Muscle layer of colon (tissue), 2 donors: ENCODE results near the gene HSD17B12.
"Not testable (repeated sequence)": the region's sequence is repeated elsewhere in the genome, so short reads cannot be mapped to it uniquely, and the experiment has no call there.

ENCODE experiments used
- H3K27ac ChIP-seq: one replicate; pipeline ENCODE4 v1.7.0; 2013; ENCODE audit warnings: low read depth, mild to moderate bottlenecking, low read length, moderate library complexity
- H3K27me3 ChIP-seq, 2 donors: one replicate each; pipeline ENCODE4 v1.7.0; 2013; ENCODE audit warnings: low read length in 2 of 2, mild to moderate bottlenecking in 2 of 2; ENCODE audit not compliant: insufficient read depth in 2 of 2, control insufficient read depth in 1 of 2
- H3K36me3 ChIP-seq: one replicate; pipeline ENCODE4 v1.7.0; 2013; ENCODE audit warnings: mild to moderate bottlenecking, low read length; ENCODE audit not compliant: insufficient read depth
- H3K4me1 ChIP-seq: one replicate; pipeline ENCODE4 v1.7.0; 2013; ENCODE audit warnings: mild to moderate bottlenecking, low read length; ENCODE audit not compliant: insufficient read depth
- H3K4me3 ChIP-seq, 2 donors: one replicate each; pipeline ENCODE4 v1.7.0; 2013; ENCODE audit warnings: low read length in 2 of 2, low read depth in 1 of 2, mild to moderate bottlenecking in 1 of 2, moderate library complexity in 1 of 2
- H3K9ac ChIP-seq: one replicate; pipeline ENCODE4 v1.7.0; 2013; ENCODE audit warnings: low read length
- H3K9me3 ChIP-seq: one replicate; pipeline ENCODE4 v1.7.0; 2013; ENCODE audit warnings: mild to moderate bottlenecking, low read length
- donor health status: abdominal sarcoma.
- donor health status: Adenocarcinoma of cecum.

The HSD17B12 gene

DNA sequence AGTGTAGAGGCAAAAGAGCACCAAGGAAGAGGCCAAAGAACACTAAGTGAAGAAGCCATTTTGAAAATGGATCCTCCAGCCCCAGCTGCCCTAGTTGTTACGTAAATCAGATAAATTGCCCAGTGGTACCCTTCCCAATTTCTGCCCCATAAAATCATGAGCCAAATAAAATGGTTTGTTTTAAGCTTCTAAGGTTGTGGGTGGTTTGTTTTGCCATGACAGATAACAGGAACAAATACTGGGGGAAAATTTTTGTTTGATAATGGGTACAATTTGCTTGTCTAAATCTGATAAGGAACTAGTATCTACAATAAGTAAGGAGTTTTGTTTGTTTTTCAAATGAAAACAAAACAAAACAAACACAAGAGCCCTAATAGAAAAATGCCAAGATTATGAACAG lies 30.6 kb upstream of the HSD17B12 start:
- H3K9me3 ChIP-seq = no peaks in the 10 kb centered on the region
- H3K4me1 ChIP-seq = peaks cover 7% of the 10 kb centered on the region
- no peak overlapping the region for H3K4me3 ChIP-seq
- no peak overlapping the region for H3K9ac ChIP-seq
- H3K27me3 ChIP-seq = no peaks in the 10 kb centered on the region
- H3K36me3 ChIP-seq = no peaks in the 10 kb centered on the region
- no peak overlapping the region for H3K27ac ChIP-seq

DNA sequence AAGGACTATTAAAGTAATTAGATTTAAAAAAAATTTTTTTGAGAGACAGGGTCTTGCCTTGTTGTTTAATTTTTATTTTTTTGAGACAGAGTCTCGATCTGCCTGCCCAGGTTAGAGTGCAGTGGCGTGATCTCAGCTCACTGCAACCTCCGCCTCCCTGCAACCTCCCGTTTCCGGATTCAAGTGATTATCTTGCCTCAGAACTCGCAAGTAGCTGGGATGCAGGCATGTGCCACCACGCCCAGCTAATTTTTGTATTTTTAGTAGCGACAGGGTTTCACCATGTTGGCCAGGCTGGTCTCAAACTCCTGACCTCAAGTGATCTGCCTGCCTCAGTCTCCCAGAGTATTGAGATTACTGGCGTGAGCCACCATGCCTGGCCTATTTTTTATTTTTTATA lies 17.5 kb upstream of the HSD17B12 start:
- H3K9me3 ChIP-seq, H3K4me3 ChIP-seq, H3K27me3 ChIP-seq: not testable (repeated sequence)

DNA sequence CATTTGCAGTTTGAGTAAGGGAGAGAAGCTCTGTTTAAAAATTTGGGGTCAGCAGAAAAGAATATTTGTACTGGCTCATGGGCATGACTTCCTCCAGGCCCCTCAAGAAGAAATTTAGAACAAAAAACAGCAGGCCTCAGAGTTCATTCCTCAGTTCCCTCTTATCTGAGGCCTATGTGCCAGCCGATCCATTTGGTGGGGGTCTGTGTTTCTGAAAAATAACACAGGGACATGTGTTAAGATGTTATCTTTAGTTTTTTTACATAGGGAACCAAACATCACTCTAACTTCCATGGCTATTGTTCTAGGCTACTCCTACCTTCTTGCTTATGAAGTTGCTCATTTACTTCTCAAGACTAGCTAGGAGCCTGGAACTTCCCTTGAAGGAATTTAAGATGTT lies 16.2 kb upstream of the HSD17B12 start:
- Histone ChIP-seq H3K27ac (no peak overlapping the region), H3K9me3 (no peaks in the 10 kb centered on the region), H3K9ac (no peak overlapping the region), H3K4me3 (no peak overlapping the region), H3K36me3 (no peaks in the 10 kb centered on the region), H3K4me1 (no peaks in the 10 kb centered on the region), H3K27me3 (no peaks in the 10 kb centered on the region)

More for the DNA sequence above, 17.5 kb upstream of the HSD17B12 start:
- H3K4me1 ChIP-seq, H3K9ac ChIP-seq, H3K36me3 ChIP-seq, H3K27ac ChIP-seq: not testable (repeated sequence)

DNA sequence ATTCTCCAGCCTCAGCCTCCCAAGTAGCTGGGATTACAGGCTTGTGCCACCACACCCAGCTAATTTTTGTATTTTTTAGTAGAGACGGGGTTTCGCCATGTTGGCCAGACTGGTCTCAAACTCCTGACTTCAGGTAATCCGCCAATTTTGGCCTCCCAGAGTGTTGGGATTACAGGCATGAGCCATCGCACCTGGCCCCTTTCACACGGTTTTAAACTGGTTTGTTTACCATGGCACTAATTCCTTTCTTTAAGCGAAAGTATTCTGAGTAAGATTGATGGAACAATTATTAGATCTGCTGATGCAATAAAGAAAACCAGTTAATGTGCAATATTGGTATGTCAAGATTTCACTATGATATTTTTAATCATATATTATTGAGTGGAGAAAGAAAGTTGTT lies 9.3 kb upstream of the HSD17B12 start:
- H3K9ac ChIP-seq, H3K27me3 ChIP-seq, H3K9me3 ChIP-seq, H3K4me1 ChIP-seq, H3K27ac ChIP-seq, H3K36me3 ChIP-seq, H3K4me3 ChIP-seq: not testable (repeated sequence)

DNA sequence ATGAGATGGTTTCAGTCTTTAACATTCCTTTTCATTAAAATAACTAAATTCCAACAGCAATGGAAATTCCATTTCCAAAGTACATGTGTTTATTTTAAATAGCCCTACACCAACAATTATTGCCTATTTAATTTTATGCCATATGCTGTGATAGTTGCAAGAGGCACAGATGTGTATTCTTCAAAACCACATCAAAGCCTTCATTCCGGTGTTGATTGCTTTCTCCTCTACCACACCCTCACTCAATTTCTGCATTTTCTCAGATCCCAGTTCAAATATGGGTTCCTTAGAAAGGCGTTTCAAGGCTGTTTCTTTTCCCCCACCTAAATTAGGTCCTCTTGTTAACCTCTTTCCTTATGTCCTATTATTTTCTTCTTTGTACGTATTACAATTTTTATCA lies 6.0 kb upstream of the HSD17B12 start:
- no peaks in the 10 kb centered on the region for H3K36me3 ChIP-seq
- no peak overlapping the region for H3K9ac ChIP-seq
- H3K4me3 ChIP-seq = no peak overlapping the region
- H3K9me3 ChIP-seq = no peaks in the 10 kb centered on the region
- no peaks in the 10 kb centered on the region for H3K4me1 ChIP-seq
- H3K27me3 ChIP-seq = no peaks in the 10 kb centered on the region
- no peak overlapping the region for H3K27ac ChIP-seq

DNA sequence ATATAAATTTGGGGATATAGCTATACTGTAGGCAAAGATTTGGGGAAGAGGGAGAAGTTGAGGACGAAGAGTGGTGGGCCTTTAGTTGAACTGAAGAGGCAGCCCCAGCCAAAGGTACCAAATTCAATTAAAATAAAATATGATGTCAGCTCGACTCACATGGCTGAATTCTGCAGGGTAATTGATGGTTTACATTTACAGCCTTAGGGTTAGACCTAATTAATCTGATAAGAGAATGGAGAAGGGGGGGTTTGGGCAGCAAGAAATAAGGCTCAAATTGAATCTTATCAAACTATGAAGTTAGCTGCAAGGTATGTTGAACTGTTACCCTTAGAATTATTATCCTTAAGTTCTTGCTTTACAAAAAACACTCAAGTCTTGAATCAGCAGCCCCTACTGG lies 3.6 kb upstream of the HSD17B12 start:
- Histone ChIP-seq H3K9me3 (no peaks in the 10 kb centered on the region), H3K36me3 (no peaks in the 10 kb centered on the region), H3K27me3 (no peaks in the 10 kb centered on the region), H3K4me3 (no peak overlapping the region), H3K27ac (no peak overlapping the region), H3K9ac (no peak overlapping the region), H3K4me1 (peaks cover 5% of the 10 kb centered on the region)

DNA sequence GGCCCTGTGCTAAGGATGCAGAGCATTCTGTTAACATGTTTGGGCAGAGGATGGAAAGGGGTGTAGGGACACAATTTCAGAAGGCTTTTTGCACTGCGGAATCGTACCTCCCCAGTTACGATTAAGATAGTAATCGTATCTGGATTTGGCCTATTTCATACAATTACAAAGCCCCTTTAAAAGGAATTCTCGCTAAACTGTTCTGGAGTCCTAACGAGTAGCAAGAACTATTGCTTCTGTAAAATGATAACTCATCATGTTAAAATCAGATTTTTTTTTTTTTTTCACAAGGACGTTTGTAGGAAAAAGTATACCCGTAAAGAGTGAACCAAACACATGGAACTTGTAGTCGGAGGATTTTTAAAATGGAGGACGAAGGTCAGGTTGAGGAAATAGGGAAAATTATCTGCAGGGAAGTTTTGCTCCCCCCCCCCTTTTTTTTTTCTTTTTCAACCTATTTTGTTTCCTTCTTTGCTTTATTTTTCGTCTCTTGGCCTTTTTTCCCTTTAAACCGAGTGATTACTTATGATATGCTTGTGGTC lies 934 bp downstream of the HSD17B12 start:
- peak overlapping the region; percentile 80 for H3K9ac ChIP-seq
- H3K36me3 ChIP-seq = no peaks in the 10 kb centered on the region
- peak overlapping the region; percentile 90 for H3K27ac ChIP-seq
- H3K27me3 ChIP-seq = no peaks in the 10 kb centered on the region
- peak overlapping the region in 1 of 2 donors; percentile 84 for H3K4me3 ChIP-seq
- H3K9me3 ChIP-seq = no peaks in the 10 kb centered on the region
- H3K4me1 ChIP-seq = peaks cover 5% of the 10 kb centered on the region

DNA sequence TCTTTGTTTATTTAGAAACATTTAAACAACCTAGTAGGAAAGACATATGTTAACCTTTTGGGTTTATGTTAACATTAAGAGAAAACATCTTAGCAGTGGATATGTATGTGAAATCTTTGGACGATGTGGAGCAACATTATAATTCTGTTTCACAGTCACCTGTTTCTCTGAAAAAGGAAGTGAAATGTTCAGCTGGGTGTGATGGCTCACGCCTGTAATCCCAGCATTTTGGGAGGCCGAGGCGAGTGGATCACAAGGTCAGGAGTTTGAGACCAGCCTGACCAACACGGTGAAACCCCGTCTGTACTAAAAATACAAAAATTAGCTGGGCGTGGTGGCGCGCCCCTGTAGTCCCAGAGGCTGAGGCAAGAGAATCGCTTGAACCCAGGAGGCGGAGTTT lies 1.5 kb downstream of the HSD17B12 start:
- H3K9ac ChIP-seq, H3K9me3 ChIP-seq, H3K27me3 ChIP-seq, H3K4me1 ChIP-seq, H3K27ac ChIP-seq, H3K4me3 ChIP-seq, H3K36me3 ChIP-seq: not testable (repeated sequence)

DNA sequence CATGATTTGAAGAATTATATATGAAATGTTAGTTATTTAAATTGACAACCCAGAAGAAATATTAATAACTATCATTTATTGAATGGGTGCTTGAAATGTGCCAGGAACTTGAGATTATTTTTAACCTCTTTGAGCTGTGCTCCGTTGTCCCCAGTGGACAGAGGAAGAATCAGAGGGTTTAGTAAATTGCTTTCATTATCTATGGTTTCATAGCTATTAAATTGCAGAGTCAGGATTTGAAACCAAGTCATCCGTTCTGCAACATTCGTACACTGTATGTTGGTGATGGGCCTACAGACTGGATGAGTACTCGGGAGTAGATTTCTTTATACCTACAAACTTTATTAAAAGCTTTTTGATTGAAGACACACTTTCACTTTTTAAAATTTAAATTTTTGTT lies 4.9 kb downstream of the HSD17B12 start:
- peaks cover 5% of the 10 kb centered on the region for H3K4me1 ChIP-seq
- no peak overlapping the region for H3K27ac ChIP-seq
- H3K27me3 ChIP-seq = no peaks in the 10 kb centered on the region
- H3K36me3 ChIP-seq = no peaks in the 10 kb centered on the region
- H3K4me3 ChIP-seq = no peak overlapping the region
- no peak overlapping the region for H3K9ac ChIP-seq
- H3K9me3 ChIP-seq = no peaks in the 10 kb centered on the region

DNA sequence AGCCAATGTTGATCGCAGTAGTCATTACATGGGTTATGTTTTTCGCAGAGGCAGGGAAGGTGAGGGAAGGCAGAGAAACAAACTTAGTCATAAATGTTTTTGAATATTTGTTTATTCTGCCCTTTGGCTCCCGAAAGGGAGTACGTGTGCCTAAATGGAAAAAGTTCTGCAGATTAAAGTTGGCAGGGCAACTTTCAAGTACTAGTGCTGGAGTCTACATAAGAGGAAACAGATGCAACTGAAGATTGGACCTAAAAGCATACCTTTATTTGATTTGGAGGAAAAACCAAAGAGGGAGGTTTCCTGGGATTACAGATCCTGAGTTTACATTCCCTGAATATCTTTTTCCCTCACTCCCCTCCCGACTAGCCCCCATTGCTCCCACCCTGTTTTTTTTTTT lies 5.7 kb downstream of the HSD17B12 start:
- Histone ChIP-seq H3K36me3 (no peaks in the 10 kb centered on the region), H3K9ac (no peak overlapping the region), H3K4me1 (peaks cover 5% of the 10 kb centered on the region), H3K27ac (no peak overlapping the region), H3K4me3 (no peak overlapping the region), H3K27me3 (no peaks in the 10 kb centered on the region), H3K9me3 (no peaks in the 10 kb centered on the region)

DNA sequence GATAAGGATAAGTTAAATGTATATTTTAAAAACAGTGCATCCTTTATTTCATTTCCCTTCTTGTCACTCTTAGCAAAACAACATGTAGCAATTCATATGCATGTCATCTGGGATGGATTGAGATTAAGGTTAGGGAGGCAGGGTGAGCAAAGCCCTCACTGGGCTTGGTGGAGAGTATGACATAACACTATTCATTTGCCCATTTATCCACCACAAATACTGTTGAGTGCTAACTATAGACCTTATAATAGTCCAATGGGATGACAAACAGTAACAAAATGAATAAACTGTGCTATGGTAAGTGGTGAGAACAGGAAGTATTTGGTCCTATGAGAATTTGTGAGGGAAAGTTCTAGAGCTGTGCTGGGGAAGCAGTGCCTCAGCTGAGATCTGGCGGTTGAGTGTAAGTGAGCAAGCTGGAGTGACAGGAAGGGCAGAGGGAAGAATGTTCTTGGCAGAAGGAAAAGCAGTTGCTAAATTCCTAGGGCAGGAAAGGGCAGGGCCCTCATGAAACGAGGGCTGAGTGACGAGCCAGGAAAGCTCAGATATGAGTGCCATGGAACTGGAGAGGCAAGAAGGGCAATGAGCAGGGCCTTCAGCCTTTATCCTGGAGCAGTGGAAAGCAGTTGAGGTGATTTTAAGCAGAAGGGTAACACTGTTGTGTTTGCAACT lies 6.7 kb downstream of the HSD17B12 start:
- no peaks in the 10 kb centered on the region for H3K4me1 ChIP-seq
- no peaks in the 10 kb centered on the region for H3K9me3 ChIP-seq
- H3K9ac ChIP-seq = no peak overlapping the region
- H3K36me3 ChIP-seq = no peaks in the 10 kb centered on the region
- H3K4me3 ChIP-seq = no peak overlapping the region
- no peaks in the 10 kb centered on the region for H3K27me3 ChIP-seq
- H3K27ac ChIP-seq = no peak overlapping the region

DNA sequence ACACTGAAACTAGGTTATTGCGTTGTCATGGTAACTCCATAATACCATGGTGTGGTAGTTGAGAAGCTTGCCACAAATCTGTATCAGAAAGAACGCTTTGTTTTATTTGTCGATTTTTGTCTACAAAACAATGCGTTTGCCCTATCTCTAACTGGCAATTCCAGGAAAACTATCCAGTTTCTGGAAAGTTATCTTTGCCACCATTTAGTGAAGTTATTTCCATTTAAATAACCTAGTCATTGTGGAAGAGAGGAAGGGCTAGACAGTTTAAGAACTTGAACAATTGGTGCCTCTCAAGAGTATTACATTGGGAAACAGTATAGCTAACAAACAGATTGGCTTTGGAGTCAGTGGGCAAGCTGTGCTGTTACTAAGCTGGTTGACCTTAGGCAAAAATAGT lies 7.9 kb downstream of the HSD17B12 start:
- Histone ChIP-seq H3K9me3 (no peaks in the 10 kb centered on the region), H3K4me1 (no peaks in the 10 kb centered on the region), H3K27me3 (no peaks in the 10 kb centered on the region), H3K4me3 (no peak overlapping the region), H3K36me3 (no peaks in the 10 kb centered on the region), H3K27ac (no peak overlapping the region), H3K9ac (no peak overlapping the region)
